GOT3 (cell line): ENCODE data around the gene MEGF6.

Experiments used
- DNase-seq: peaks from one replicate; lab custom pipeline; 2025; ENCODE audit warnings: mixed read lengths; lab: John Stamatoyannopoulos, UW

Gene MEGF6

GRCh38 chr1:3611170-3612019 is at the start of gene MEGF6:
Gene MEGF6, minus strand, starts transcription at chr1:3611508. Its CDS starts 240 bp downstream, at chr1:3611268.
- DNase-seq = no peak

GRCh38 chr1:3660704-3661103 is 49.4 kb upstream of the MEGF6 start:
- DNase-seq = no peak

GRCh38 chr1:3659093-3659492 is 47.8 kb upstream of the MEGF6 start:
- no peak for DNase-seq

GRCh38 chr1:3658231-3658615 is 46.9 kb upstream of the MEGF6 start:
- DNase-seq = no peak

GRCh38 chr1:3657578-3658230 is 46.4 kb upstream of the MEGF6 start:
- no peak for DNase-seq

- DNase-seq = no peak
Measured at GRCh38 chr1:3657096-3657475, 45.8 kb upstream of the MEGF6 start.

- DNase-seq = no peak
Measured at GRCh38 chr1:3656450-3657095, 45.3 kb upstream of the MEGF6 start.

GRCh38 chr1:3654549-3655281 is 43.4 kb upstream of the MEGF6 start:
- DNase-seq = no peak

GRCh38 chr1:3653286-3653618 is 41.9 kb upstream of the MEGF6 start:
- no peak for DNase-seq

- DNase-seq = no peak
Measured at GRCh38 chr1:3652548-3653285, 41.4 kb upstream of the MEGF6 start.

- DNase-seq = no peak
Measured at GRCh38 chr1:3651930-3652547, 40.7 kb upstream of the MEGF6 start, which contains the start of gene TP73. Gene TP73, plus strand, starts transcription at chr1:3652516. Its CDS starts 29,850 bp downstream, at chr1:3682366.

GRCh38 chr1:3651026-3651929 is 40.0 kb upstream of the MEGF6 start:
- DNase-seq = no peak

- DNase-seq = no peak
Measured at GRCh38 chr1:3650248-3651025, 39.1 kb upstream of the MEGF6 start.

- DNase-seq = peak; percentile 48
Measured at GRCh38 chr1:3649342-3650247, 38.3 kb upstream of the MEGF6 start, which contains the start of gene WRAP73. Gene WRAP73, minus strand, starts transcription at chr1:3650103. Its CDS starts 104 bp downstream, at chr1:3649999.

- no peak for DNase-seq
Measured at GRCh38 chr1:3646596-3646995, 35.3 kb upstream of the MEGF6 start.

GRCh38 chr1:3645666-3646355 is 34.5 kb upstream of the MEGF6 start:
- DNase-seq = no peak

- no peak for DNase-seq
Measured at GRCh38 chr1:3645247-3645646, 33.9 kb upstream of the MEGF6 start.
